ENCODE results near the gene SH3D19. TPM values are rescaled to one million over a fixed set of nuclear protein-coding genes. Genes with fewer than 3 reads are reported as not detected.
A peak's percentile ranks its signal among the peaks of the same experiment; 100 is the strongest.
"Not testable (repeated sequence)": the region's sequence is repeated elsewhere in the genome, so short reads cannot be mapped to it uniquely, and the experiment has no call there.

Gene SH3D19
- total RNA-seq, 2 experiments from 2014 or later: not detected

GRCh38 chr4:151276787-151277562 lies 48.4 kb downstream of the SH3D19 start, which contains the start of gene PRSS48:
Gene PRSS48 (plus strand): TSS chr4:151277161. CDS start chr4:151277173, 12 bp downstream.
- DNase-seq (peak; percentile 55), ATAC-seq (no peak)
- CTCF ChIA-PET: interaction anchor here (1.1 to 1.2 kb wide), 3 partner anchors 91 to 555 kb away, joined by 3 read pairs; no protein-coding TSS in a partner anchor
- Mint-ChIP-seq H3K9me3 (ENCODE audit: low read depth) (no peaks in the 10 kb centered on the region), H3K4me1 (no peaks in the 10 kb centered on the region), H3K4me3 (no peak within 1 kb of the TSS), H3K27ac (no peak within 1 kb of the TSS), H3K27me3 (peaks cover 13% of the 10 kb centered on the region), H3K36me3 (no peaks in the 10 kb centered on the region)

- H3K27ac Mint-ChIP-seq; H3K36me3 Mint-ChIP-seq; H3K4me1 Mint-ChIP-seq; CTCF ChIA-PET; ATAC-seq; DNase-seq; H3K4me3 Mint-ChIP-seq; H3K27me3 Mint-ChIP-seq; H3K9me3 Mint-ChIP-seq (ENCODE audit: low read depth): not testable (repeated sequence)
Observed at GRCh38 chr4:151268905-151269304, 56.5 kb downstream of the SH3D19 start.

DNA sequence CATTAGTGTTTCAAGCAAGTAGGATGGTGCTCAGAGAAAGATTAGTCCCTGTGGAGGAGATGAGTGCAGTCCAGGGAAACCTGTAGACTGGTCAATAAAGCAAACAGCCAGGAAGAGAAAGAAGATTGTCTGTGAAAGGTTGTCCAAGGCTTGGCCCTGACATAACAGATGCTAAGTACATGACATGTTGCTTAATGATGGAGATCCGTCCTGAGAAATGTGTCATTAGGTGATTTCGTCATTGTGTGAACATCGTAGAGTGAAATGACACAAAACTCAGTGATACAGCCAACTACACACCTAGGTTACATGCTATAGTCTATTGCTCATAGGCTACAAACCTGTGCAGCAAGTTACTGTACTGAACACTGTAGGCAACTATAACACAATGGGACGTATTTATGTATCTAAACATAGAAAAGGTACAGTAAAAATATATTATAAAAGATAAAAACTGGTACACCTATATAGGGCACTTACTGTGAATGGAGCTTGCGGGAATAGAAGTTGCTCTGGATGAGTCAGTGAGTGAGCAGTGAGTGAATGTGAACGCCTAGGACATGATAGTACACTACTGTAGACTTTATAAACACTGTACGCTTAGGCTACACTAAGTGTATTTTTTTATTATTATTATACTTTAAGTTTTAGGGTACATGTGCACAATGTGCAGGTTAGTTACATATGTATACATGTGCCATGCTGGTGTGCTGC lies 57.4 kb downstream of the SH3D19 start:
- Mint-ChIP-seq H3K9me3 (ENCODE audit: low read depth) (no peaks in the 10 kb centered on the region), H3K4me1 (no peaks in the 10 kb centered on the region), H3K36me3 (no peaks in the 10 kb centered on the region), H3K27ac (no peak overlapping the region), H3K4me3 (no peak overlapping the region), H3K27me3 (peaks cover 4% of the 10 kb centered on the region)
- ATAC-seq: no peak
- DNase-seq: no peak
- CTCF ChIA-PET: no interaction called here

- ATAC-seq (no peak), DNase-seq (no peak)
- Mint-ChIP-seq H3K27me3 (peaks cover 4% of the 10 kb centered on the region), H3K9me3 (ENCODE audit: low read depth) (no peaks in the 10 kb centered on the region), H3K27ac (no peak overlapping the region), H3K36me3 (no peaks in the 10 kb centered on the region), H3K4me1 (no peaks in the 10 kb centered on the region), H3K4me3 (no peak overlapping the region)
- CTCF ChIA-PET: no interaction called here
Observed at GRCh38 chr4:151267104-151267503, 58.3 kb downstream of the SH3D19 start.

- CTCF ChIA-PET: no interaction called here
- Mint-ChIP-seq H3K4me3 (no peak overlapping the region), H3K27ac (no peak overlapping the region), H3K27me3 (peaks cover 4% of the 10 kb centered on the region), H3K36me3 (no peaks in the 10 kb centered on the region), H3K9me3 (ENCODE audit: low read depth) (no peaks in the 10 kb centered on the region), H3K4me1 (no peaks in the 10 kb centered on the region)
- ATAC-seq (no peak), DNase-seq (no peak)
Observed at GRCh38 chr4:151266497-151266896, 58.9 kb downstream of the SH3D19 start.

DNA sequence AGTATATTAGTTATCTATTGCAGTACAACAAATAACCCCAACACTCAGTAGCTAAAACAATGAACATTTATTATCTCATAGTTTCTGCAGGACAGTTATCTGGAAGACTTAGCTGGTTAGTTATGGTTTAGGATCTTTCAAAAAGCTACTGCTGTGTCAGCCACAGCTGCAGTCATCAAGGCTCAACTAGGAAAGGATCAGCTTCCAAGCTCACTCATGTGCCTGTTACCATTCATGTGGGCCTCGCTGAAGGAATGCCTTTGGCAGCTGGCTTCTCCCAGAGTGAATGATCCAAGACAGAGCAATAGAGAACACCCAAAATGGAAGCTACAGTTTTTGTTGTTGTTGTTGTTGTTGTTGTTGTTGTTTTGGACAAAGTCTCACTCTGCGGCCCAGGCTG lies 62.0 kb downstream of the SH3D19 start:
- ATAC-seq: no peak
- no peak overlapping the region for H3K4me3 Mint-ChIP-seq

GRCh38 chr4:151260526-151260925 lies 64.9 kb downstream of the SH3D19 start:
- peaks cover 2% of the 10 kb centered on the region for H3K27me3 Mint-ChIP-seq
- H3K36me3 Mint-ChIP-seq: no peaks in the 10 kb centered on the region
- no peaks in the 10 kb centered on the region for H3K4me1 Mint-ChIP-seq
- ATAC-seq: no peak
- no peak for DNase-seq
- CTCF ChIA-PET: no interaction called here
- no peak overlapping the region for H3K4me3 Mint-ChIP-seq
- no peak overlapping the region for H3K27ac Mint-ChIP-seq
- H3K9me3 Mint-ChIP-seq (ENCODE audit: low read depth): no peaks in the 10 kb centered on the region

More for the DNA sequence above, 62.0 kb downstream of the SH3D19 start:
- no peak for DNase-seq
- CTCF ChIA-PET: no interaction called here
- no peaks in the 10 kb centered on the region for H3K36me3 Mint-ChIP-seq
- peaks cover 2% of the 10 kb centered on the region for H3K27me3 Mint-ChIP-seq
- H3K27ac Mint-ChIP-seq: no peak overlapping the region
- H3K9me3 Mint-ChIP-seq (ENCODE audit: low read depth): no peaks in the 10 kb centered on the region
- no peaks in the 10 kb centered on the region for H3K4me1 Mint-ChIP-seq

GRCh38 chr4:151259752-151260151 lies 65.7 kb downstream of the SH3D19 start:
- ATAC-seq (no peak), DNase-seq (no peak)
- Mint-ChIP-seq H3K36me3 (no peaks in the 10 kb centered on the region), H3K9me3 (ENCODE audit: low read depth) (no peaks in the 10 kb centered on the region), H3K27me3 (peaks cover 2% of the 10 kb centered on the region), H3K4me3 (no peak overlapping the region), H3K4me1 (no peaks in the 10 kb centered on the region), H3K27ac (no peak overlapping the region)
- CTCF ChIA-PET: no interaction called here

DNA sequence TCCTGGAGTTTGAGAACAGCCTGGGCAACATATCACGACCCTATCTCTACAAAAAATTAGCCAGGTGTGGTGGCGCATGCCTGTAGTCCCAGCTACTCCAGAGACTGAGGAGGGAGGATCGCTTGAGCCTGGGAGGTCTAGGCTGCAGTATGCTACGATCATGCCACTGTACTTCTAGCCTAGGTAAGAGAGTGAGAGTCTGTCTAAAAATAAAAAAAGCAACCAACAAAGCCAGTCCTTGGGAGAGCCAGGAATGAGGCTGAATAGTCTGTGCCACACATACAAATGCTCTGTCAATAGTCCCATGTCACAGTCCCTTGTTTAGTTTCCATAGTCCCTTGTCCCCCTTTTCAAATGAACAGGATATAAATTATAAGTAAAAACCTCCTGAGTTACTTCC lies 67.7 kb downstream of the SH3D19 start:
- H3K4me3 Mint-ChIP-seq: no peak overlapping the region
- no peaks in the 10 kb centered on the region for H3K9me3 Mint-ChIP-seq (ENCODE audit: low read depth)
- no peak overlapping the region for H3K27ac Mint-ChIP-seq
- DNase-seq: no peak
- CTCF ChIA-PET: no interaction called here
- H3K27me3 Mint-ChIP-seq: peaks cover 2% of the 10 kb centered on the region
- H3K36me3 Mint-ChIP-seq: no peaks in the 10 kb centered on the region
- no peaks in the 10 kb centered on the region for H3K4me1 Mint-ChIP-seq
- ATAC-seq: no peak

DNA sequence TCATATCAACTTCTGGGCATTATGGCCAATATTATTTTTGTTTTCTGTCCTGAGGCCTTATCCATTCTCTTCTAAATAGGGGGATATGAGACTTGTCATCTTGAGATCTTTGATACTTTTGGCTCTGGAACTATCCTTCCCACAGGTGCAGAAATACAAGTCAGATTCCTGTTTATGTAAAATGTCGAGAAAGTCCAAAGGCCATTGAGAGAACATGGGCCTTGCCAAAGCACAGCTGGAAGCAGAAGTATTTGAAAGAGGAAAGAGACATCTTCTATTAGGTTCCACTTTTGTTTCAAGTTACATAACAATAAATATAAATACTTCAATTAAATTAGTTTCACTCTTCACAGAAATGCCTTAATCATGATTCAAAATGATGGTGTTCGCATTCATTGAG lies 69.3 kb downstream of the SH3D19 start:
- Mint-ChIP-seq H3K27me3 (no peaks in the 10 kb centered on the region), H3K9me3 (ENCODE audit: low read depth) (no peaks in the 10 kb centered on the region), H3K4me1 (no peaks in the 10 kb centered on the region), H3K4me3 (no peak overlapping the region), H3K27ac (no peak overlapping the region), H3K36me3 (no peaks in the 10 kb centered on the region)
- ATAC-seq (no peak), DNase-seq (no peak)
- CTCF ChIA-PET: no interaction called here

GRCh38 chr4:151255680-151256079 lies 69.7 kb downstream of the SH3D19 start:
- DNase-seq; H3K27ac Mint-ChIP-seq; H3K9me3 Mint-ChIP-seq (ENCODE audit: low read depth); H3K27me3 Mint-ChIP-seq; ATAC-seq; H3K36me3 Mint-ChIP-seq; H3K4me1 Mint-ChIP-seq; CTCF ChIA-PET; H3K4me3 Mint-ChIP-seq: not testable (repeated sequence)

DNA sequence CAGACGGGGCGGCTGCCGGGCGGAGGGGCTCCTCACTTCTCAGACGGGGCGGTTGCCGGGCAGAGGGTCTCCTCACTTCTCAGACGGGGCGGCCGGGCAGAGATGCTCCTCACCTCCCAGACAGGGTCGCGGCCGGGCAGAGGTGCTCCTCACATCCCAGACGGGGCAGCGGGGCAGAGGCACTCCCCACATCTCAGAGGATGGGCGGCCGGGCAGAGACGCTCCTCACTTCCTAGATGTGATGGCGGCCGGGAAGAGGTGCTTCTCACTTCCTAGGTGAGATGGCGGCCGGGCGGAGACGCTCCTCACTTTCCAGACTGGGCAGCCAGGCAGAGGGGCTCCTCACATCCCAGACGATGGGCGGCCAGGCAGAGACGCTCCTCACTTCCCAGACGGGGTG lies 70.2 kb downstream of the SH3D19 start:
- H3K27me3 Mint-ChIP-seq; CTCF ChIA-PET; H3K27ac Mint-ChIP-seq; H3K9me3 Mint-ChIP-seq (ENCODE audit: low read depth); H3K4me1 Mint-ChIP-seq; H3K4me3 Mint-ChIP-seq; H3K36me3 Mint-ChIP-seq; DNase-seq; ATAC-seq: not testable (repeated sequence)

DNA sequence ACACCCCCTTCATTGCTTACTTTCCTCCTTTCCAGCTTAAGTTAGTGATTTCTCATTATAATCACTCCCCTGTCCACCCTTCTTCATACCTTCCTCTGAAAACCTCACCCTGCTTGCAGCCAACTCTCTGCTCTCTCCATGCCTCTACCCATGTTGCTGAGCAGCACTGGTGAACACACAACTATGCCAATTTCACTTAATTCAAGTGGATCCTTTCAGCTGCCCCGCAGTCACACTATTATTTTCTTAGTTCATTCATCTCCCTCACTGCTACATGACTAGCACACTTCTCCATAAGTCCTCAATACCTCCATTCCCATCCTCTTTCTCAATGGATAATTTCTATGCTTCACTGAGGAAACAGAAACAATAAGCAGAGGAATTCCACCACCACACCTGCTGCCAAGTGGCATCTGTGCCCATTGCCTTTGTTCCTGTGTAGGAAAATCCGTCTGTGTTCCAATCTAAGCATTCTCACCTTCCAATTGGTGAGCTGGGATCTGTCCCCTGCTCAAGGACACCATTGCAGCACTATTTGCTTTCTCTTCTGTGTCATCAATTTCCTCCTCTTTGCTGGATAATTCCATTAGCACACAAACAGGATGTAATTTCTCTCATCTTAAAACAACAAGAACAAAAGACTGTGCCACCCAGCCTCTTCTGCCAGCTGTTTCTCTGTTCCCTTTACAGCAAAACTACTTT lies 73.7 kb downstream of the SH3D19 start:
- H3K4me3 Mint-ChIP-seq: no peak overlapping the region
- no peaks in the 10 kb centered on the region for H3K4me1 Mint-ChIP-seq
- CTCF ChIA-PET: no interaction called here
- DNase-seq (no peak), ATAC-seq (no peak)
- peaks cover 5% of the 10 kb centered on the region for H3K27me3 Mint-ChIP-seq
- no peak overlapping the region for H3K27ac Mint-ChIP-seq
- H3K36me3 Mint-ChIP-seq: no peaks in the 10 kb centered on the region
- no peaks in the 10 kb centered on the region for H3K9me3 Mint-ChIP-seq (ENCODE audit: low read depth)

GRCh38 chr4:151250706-151251105 lies 74.7 kb downstream of the SH3D19 start:
- DNase-seq (no peak), ATAC-seq (no peak)
- CTCF ChIA-PET: no interaction called here
- Mint-ChIP-seq H3K36me3 (no peaks in the 10 kb centered on the region), H3K9me3 (ENCODE audit: low read depth) (no peaks in the 10 kb centered on the region), H3K4me3 (no peak overlapping the region), H3K4me1 (no peaks in the 10 kb centered on the region), H3K27me3 (peaks cover 9% of the 10 kb centered on the region), H3K27ac (no peak overlapping the region)
